Measurements from ENCODE around the gene C2CD2. TPM values are rescaled to one million over a fixed set of nuclear protein-coding genes. Genes with fewer than 3 reads are reported as not detected.
A peak's percentile ranks its signal among the peaks of the same experiment; 100 is the strongest.

C2CD2 gene
- total RNA-seq, 4 donors from 2014 or later: 6.7 to 22.3 (median 17.3) TPM

DNA sequence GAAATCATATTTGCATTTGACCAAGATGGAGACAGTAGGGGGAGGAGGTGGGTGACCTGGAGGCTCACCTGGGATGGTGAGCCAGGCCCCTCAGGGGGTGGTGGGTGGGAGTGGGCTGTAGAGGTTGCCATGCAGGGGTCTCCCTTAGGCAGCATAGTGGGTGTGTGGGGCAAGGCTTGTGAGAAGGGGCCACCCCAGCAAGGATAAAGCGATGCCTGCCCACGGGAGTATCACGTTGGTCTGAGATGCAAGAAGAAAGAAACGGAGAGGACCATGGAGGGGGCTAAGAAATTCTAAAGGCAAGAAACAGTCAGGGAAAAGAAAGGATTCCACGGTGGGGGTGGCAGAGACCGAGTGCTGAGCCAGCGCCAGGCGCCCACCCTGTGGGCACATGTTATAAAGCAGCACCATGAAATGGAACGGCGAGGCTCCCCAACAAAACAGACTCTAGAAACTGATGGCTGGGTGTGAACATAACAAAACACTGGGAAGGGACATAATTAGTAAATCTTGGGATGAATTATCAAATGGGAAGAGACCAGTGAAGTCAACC lies 11.7 kb upstream of the C2CD2 start:
- H3K36me3 ChIP-seq: no peaks in the 10 kb centered on the region
- H3K9me3 ChIP-seq: no peaks in the 10 kb centered on the region
- no peaks in the 10 kb centered on the region for H3K27me3 ChIP-seq
- no peak overlapping the region for H3K27ac ChIP-seq
- peak in 2 of 3 donors; percentile 3 to 19 for DNase-seq
- no peaks in the 10 kb centered on the region for H3K4me1 ChIP-seq
- TF ChIP-seq POLR2A (IDR thresholded peaks at IDR 0.05): no peak
- TF ChIP-seq, protein P1, sequence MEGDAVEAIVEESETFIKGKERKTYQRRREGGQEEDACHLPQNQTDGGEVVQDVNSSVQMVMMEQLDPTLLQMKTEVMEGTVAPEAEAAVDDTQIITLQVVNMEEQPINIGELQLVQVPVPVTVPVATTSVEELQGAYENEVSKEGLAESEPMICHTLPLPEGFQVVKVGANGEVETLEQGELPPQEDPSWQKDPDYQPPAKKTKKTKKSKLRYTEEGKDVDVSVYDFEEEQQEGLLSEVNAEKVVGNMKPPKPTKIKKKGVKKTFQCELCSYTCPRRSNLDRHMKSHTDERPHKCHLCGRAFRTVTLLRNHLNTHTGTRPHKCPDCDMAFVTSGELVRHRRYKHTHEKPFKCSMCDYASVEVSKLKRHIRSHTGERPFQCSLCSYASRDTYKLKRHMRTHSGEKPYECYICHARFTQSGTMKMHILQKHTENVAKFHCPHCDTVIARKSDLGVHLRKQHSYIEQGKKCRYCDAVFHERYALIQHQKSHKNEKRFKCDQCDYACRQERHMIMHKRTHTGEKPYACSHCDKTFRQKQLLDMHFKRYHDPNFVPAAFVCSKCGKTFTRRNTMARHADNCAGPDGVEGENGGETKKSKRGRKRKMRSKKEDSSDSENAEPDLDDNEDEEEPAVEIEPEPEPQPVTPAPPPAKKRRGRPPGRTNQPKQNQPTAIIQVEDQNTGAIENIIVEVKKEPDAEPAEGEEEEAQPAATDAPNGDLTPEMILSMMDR (IDR thresholded peaks at IDR 0.05): no peak
- no peak overlapping the region for H3K4me3 ChIP-seq

DNA sequence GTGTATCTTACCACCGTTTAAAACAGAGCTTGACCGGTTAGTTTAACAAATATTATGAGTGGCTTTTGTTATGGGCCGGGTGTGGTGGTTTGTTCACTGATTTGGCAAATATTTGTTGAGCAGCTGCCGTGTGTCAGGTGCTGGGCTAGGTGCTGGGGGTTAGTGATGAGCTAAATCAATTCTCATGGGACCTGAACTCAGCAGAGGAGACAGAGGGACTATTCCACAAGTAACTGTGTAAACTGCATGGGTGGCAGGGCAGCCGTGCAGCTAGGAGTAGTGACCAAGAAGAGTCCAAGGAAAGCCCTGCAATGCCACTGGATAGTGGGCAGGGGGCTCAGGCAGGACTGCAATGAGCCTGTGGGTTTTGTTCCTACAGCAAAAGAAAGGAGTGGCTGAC lies 11.2 kb upstream of the C2CD2 start:
- H3K9me3 ChIP-seq: no peaks in the 10 kb centered on the region
- TF ChIP-seq POLR2A (IDR thresholded peaks at IDR 0.05): no peak
- TF ChIP-seq, protein P1 (IDR thresholded peaks at IDR 0.05): no peak
- H3K4me3 ChIP-seq: no peak overlapping the region
- no peaks in the 10 kb centered on the region for H3K4me1 ChIP-seq
- peak; percentile 8 to 23 (median 22) for DNase-seq
- H3K27me3 ChIP-seq: no peaks in the 10 kb centered on the region
- H3K27ac ChIP-seq: no peak overlapping the region
- H3K36me3 ChIP-seq: no peaks in the 10 kb centered on the region

DNA sequence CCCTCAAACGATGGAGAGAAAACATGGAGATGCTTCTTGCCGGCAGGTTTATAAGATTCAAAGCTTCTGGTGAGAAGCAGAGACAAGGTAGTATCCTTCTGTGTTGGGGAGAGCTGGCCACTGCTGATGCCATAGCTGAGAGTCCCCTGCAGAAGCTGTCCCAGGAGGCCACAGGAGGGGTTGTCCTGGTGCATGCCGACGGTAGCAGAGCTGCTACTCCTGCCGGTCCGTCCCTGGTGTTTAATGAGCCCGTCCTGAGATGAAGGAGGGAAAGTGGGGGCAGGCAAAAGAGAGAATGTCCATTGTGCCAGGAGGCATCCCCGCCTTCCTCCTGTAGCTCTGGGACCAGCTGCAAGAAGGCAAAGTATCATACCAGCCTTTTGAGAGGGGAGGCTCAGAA lies 10.4 kb upstream of the C2CD2 start:
- Histone ChIP-seq H3K27me3 (no peaks in the 10 kb centered on the region), H3K4me1 (no peaks in the 10 kb centered on the region), H3K27ac (no peak overlapping the region), H3K4me3 (no peak overlapping the region), H3K36me3 (no peaks in the 10 kb centered on the region), H3K9me3 (no peaks in the 10 kb centered on the region)
- peak in 2 of 3 donors; percentile 20 to 28 for DNase-seq
- TF ChIP-seq, protein P1 (IDR thresholded peaks at IDR 0.05): no peak
- TF ChIP-seq POLR2A (IDR thresholded peaks at IDR 0.05): no peak

DNA sequence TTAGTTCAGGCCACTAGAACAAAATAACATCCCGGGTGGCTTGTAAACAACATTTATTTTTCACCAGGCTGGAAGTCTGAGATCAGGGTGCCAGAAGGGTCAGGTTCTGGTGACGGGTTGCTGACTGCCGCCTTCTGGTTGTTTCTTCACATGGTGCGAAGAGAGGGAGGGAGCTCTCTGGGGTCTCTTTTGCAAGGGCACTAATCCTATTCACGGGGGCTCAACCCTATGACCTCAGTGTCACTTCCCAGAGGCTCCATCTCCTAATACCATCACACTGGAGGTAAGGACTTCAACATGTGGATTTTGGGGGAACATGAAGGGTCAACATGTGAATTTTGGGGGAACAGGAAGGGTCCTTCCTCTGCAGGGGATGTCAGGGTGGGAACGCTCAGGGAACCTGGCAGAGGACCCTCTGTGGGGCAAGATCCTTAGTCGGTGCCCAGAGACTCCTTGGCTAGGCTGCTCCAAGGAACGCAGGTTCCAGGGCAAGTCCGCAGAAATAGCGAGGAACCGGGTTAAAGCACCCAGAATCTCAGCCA lies 8.7 kb upstream of the C2CD2 start:
- no peak overlapping the region for H3K27ac ChIP-seq
- H3K36me3 ChIP-seq: no peaks in the 10 kb centered on the region
- H3K9me3 ChIP-seq: no peaks in the 10 kb centered on the region
- DNase-seq: peak in 1 of 3 donors; percentile 25
- TF ChIP-seq, protein P1 (IDR thresholded peaks at IDR 0.05): no peak
- TF ChIP-seq POLR2A (IDR thresholded peaks at IDR 0.05): no peak
- no peak overlapping the region for H3K4me3 ChIP-seq
- no peaks in the 10 kb centered on the region for H3K27me3 ChIP-seq
- H3K4me1 ChIP-seq: no peaks in the 10 kb centered on the region

DNA sequence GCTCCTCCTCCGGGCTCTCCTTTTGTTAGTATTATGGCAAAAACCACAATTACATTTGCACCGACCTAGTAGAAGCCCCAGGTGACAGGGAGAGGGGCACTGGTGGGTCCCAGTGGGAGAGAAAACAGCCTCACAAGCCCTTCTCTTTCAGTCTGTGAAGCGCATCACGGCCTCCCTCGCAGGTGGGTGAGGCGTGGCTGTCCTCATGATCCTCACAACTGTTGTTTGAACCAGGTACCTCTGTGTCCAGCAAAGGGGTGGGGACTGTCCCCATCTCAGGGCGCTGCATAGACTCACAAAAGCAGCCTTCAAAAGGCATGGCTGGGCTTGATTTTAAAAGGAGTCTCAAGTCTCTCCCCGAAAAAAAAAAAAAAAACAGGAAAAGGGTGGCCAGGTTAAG lies 7.9 kb upstream of the C2CD2 start:
- no peak overlapping the region for H3K27ac ChIP-seq
- no peak for TF ChIP-seq POLR2A (IDR thresholded peaks at IDR 0.05)
- TF ChIP-seq, protein P1 (IDR thresholded peaks at IDR 0.05): no peak
- peak in 1 of 3 donors; percentile 25 for DNase-seq
- H3K9me3 ChIP-seq: no peaks in the 10 kb centered on the region
- H3K4me3 ChIP-seq: no peak overlapping the region
- H3K4me1 ChIP-seq: no peaks in the 10 kb centered on the region
- no peaks in the 10 kb centered on the region for H3K36me3 ChIP-seq
- no peaks in the 10 kb centered on the region for H3K27me3 ChIP-seq

Data from Peyer's patch (tissue), 4 donors.